Measurements from ENCODE around the gene ZNF205. TPM values are rescaled to one million over a fixed set of nuclear protein-coding genes. Genes with fewer than 3 reads are reported as not detected.

Gene ZNF205
- total and polyA plus RNA-seq, 2 of the 8 experiments (the other 6 are each of a cell fraction or from before 2014, with no cell fraction given), result 19.1 to 19.9 TPM

DNA sequence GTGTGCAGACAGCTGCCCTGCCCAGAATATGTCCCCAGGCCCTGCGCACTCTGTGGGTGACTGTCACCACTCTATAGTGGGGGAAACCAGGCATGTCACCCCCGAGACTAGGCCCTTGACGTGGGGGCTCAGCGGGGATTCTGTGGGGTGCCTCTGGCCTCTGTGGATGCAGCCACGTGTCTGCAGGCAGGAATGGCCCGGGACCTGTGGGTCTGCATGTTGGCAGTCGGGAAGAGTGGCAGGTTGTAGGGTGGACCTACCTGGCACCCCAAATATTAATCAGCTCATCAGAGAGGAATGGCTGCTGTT is 46.0 kb upstream of the ZNF205 start (continued):
- TF ChIP-seq, protein P1, sequence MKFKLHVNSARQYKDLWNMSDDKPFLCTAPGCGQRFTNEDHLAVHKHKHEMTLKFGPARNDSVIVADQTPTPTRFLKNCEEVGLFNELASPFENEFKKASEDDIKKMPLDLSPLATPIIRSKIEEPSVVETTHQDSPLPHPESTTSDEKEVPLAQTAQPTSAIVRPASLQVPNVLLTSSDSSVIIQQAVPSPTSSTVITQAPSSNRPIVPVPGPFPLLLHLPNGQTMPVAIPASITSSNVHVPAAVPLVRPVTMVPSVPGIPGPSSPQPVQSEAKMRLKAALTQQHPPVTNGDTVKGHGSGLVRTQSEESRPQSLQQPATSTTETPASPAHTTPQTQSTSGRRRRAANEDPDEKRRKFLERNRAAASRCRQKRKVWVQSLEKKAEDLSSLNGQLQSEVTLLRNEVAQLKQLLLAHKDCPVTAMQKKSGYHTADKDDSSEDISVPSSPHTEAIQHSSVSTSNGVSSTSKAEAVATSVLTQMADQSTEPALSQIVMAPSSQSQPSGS (IDR thresholded peaks at IDR 0.05; ENCODE audit: low read length), result no peak
- TF ChIP-seq BCL11A (IDR thresholded peaks at IDR 0.05; ENCODE audit: low read depth in 2 of 2, low read length in 2 of 2), result no peak
- no peak for TF ChIP-seq POLR2A (IDR thresholded peaks at IDR 0.05; ENCODE audit: control extremely low read depth in 1 of 2, low read depth in 2 of 2, low read length in 2 of 2)

All from H1 (cell line).